Astrocyte (in vitro differentiated cells and primary cell): ENCODE results near the gene GUK1. TPM values are rescaled to one million over a fixed set of nuclear protein-coding genes. Genes with fewer than 3 reads are reported as not detected.

Source experiments
- DNase-seq: peaks from one replicate; pipeline ENCODE4 v3.0.0-alpha.2; 2010; ENCODE audit warnings: low read depth
- FAIRE-seq: peaks from 2 replicates; lab custom pipeline; 2011; peaks lifted over from hg19 to GRCh38; lab: Jason Lieb, UNC
- H2AFZ ChIP-seq: 2 replicates; pipeline ENCODE4 v1.6.0; 2012; ENCODE audit warnings: low read depth, low read length, inconsistent platforms
- H3K27ac ChIP-seq: 2 replicates; pipeline ENCODE4 v1.5.1; 2011; ENCODE audit warnings: low read depth, low read length, inconsistent platforms
- H3K27me3 ChIP-seq: 2 replicates; pipeline ENCODE4 v1.6.0; 2011; ENCODE audit warnings: low read length, inconsistent platforms; ENCODE audit not compliant: insufficient read depth
- H3K36me3 ChIP-seq: 2 replicates; pipeline ENCODE4 v1.5.1; 2011; ENCODE audit warnings: low read length, inconsistent platforms; ENCODE audit not compliant: insufficient read depth
- H3K4me1 ChIP-seq: 2 replicates; pipeline ENCODE4 v1.5.1; 2011; ENCODE audit warnings: low read length, inconsistent platforms; ENCODE audit not compliant: insufficient read depth
- H3K4me2 ChIP-seq: 2 replicates; pipeline ENCODE4 v1.6.0; 2012; ENCODE audit warnings: low read length, inconsistent platforms
- H3K4me3 ChIP-seq: 2 replicates; pipeline ENCODE4 v1.5.1; 2011; ENCODE audit warnings: low read depth, mild to moderate bottlenecking, low read length, inconsistent platforms; ENCODE audit not compliant: insufficient read depth
- H3K79me2 ChIP-seq: 2 replicates; pipeline ENCODE4 v1.6.0; 2012; ENCODE audit warnings: mild to moderate bottlenecking, low read length, inconsistent platforms; ENCODE audit not compliant: insufficient read depth
- H3K9ac ChIP-seq: 2 replicates; pipeline ENCODE4 v1.6.0; 2012; ENCODE audit warnings: mild to moderate bottlenecking, low read length, inconsistent platforms
- H3K9me3 ChIP-seq: 2 replicates; pipeline ENCODE4 v1.5.1; 2012; ENCODE audit warnings: low read depth, mild to moderate bottlenecking, low read length, inconsistent platforms; ENCODE audit not compliant: insufficient read depth
- H4K20me1 ChIP-seq: 2 replicates; pipeline ENCODE4 v1.6.0; 2012; ENCODE audit warnings: low read length, inconsistent platforms; ENCODE audit not compliant: insufficient read depth
- H3K27ac Mint-ChIP-seq: one replicate; pipeline ENCODE4 v1.8.0; 2021; ENCODE audit warnings: mild to moderate bottlenecking, mixed read lengths; ENCODE audit not compliant: unreplicated experiment
- H3K27me3 Mint-ChIP-seq: one replicate; pipeline ENCODE4 v1.8.0; 2021; ENCODE audit warnings: low read depth, mixed read lengths; ENCODE audit not compliant: unreplicated experiment
- H3K36me3 Mint-ChIP-seq: one replicate; pipeline ENCODE4 v1.8.0; 2021; ENCODE audit warnings: low read depth, mixed read lengths; ENCODE audit not compliant: unreplicated experiment
- H3K4me1 Mint-ChIP-seq: one replicate; pipeline ENCODE4 v1.8.0; 2021; ENCODE audit warnings: low read depth, mixed read lengths; ENCODE audit not compliant: unreplicated experiment
- H3K4me3 Mint-ChIP-seq: one replicate; pipeline ENCODE4 v1.8.0; 2021; ENCODE audit warnings: mild to moderate bottlenecking, moderate library complexity, mixed read lengths; ENCODE audit not compliant: unreplicated experiment
- H3K9me3 Mint-ChIP-seq: one replicate; pipeline ENCODE4 v1.8.0; 2021; ENCODE audit warnings: mild to moderate bottlenecking, mixed read lengths; ENCODE audit not compliant: unreplicated experiment
- CTCF ChIP-seq: IDR thresholded peaks from 2 replicates; pipeline ENCODE4 v1.5.1; 2011; ENCODE audit warnings: low read depth, mild to moderate bottlenecking, inconsistent platforms, low read length, moderate library complexity; ENCODE audit not compliant: insufficient read depth
- EZH2 ChIP-seq: IDR thresholded peaks from 2 replicates; pipeline ENCODE4 v1.6.1; 2012; ENCODE audit warnings: mild to moderate bottlenecking, low read length, inconsistent platforms; ENCODE audit not compliant: insufficient read depth
- total RNA-seq: library from RNA; stranded (reverse); gene quantifications from 2 replicates; pipeline ENCODE4 v1.2.1, GENCODE V29; 2021

Gene GUK1
- total RNA-seq, 1 donor from 2014 or later = 214 TPM

- Histone ChIP-seq H3K4me1 (no peaks in the 10 kb centered on the region), H3K9ac (no peak overlapping the region), H3K79me2 (no peaks in the 10 kb centered on the region), H3K4me3 (no peak overlapping the region), H3K36me3 (no peaks in the 10 kb centered on the region), H4K20me1 (no peaks in the 10 kb centered on the region), H3K9me3 (no peaks in the 10 kb centered on the region), H2AFZ (no peak overlapping the region), H3K4me2 (no peak overlapping the region), H3K27ac (no peak overlapping the region), H3K27me3 (no peaks in the 10 kb centered on the region)
- peaks cover 4% of the 10 kb centered on the region for H3K36me3 Mint-ChIP-seq
- H3K27me3 Mint-ChIP-seq = peaks cover 5% of the 10 kb centered on the region
- no peak overlapping the region for H3K27ac Mint-ChIP-seq
- no peak overlapping the region for H3K4me3 Mint-ChIP-seq
- peaks cover 6% of the 10 kb centered on the region for H3K9me3 Mint-ChIP-seq
- TF ChIP-seq EZH2 (no peak), CTCF (no peak)
- DNase-seq (no peak), FAIRE-seq (no peak)
- no peaks in the 10 kb centered on the region for H3K4me1 Mint-ChIP-seq
Observed at GRCh38 chr1:228190182-228190581, 50.1 kb downstream of the GUK1 start.

GRCh38 chr1:228190778-228191177 lies 50.7 kb downstream of the GUK1 start:
- no peaks in the 10 kb centered on the region for H3K27me3 ChIP-seq
- no peaks in the 10 kb centered on the region for H4K20me1 ChIP-seq
- H3K4me3 Mint-ChIP-seq = peak overlapping the region; percentile 57
- no peak overlapping the region for H3K27ac ChIP-seq
- H3K9me3 ChIP-seq = no peaks in the 10 kb centered on the region
- no peaks in the 10 kb centered on the region for H3K4me1 ChIP-seq
- H3K27ac Mint-ChIP-seq = no peak overlapping the region
- TF ChIP-seq EZH2 (no peak), CTCF (no peak)
- DNase-seq (no peak), FAIRE-seq (no peak)
- H2AFZ ChIP-seq = no peak overlapping the region
- no peaks in the 10 kb centered on the region for H3K79me2 ChIP-seq
- no peak overlapping the region for H3K9ac ChIP-seq
- H3K36me3 Mint-ChIP-seq = peaks cover 4% of the 10 kb centered on the region
- H3K4me1 Mint-ChIP-seq = no peaks in the 10 kb centered on the region
- peaks cover 6% of the 10 kb centered on the region for H3K9me3 Mint-ChIP-seq
- no peak overlapping the region for H3K4me2 ChIP-seq
- peaks cover 7% of the 10 kb centered on the region for H3K27me3 Mint-ChIP-seq
- no peak overlapping the region for H3K4me3 ChIP-seq
- H3K36me3 ChIP-seq = no peaks in the 10 kb centered on the region

- FAIRE-seq = no peak
Observed at GRCh38 chr1:228194436-228194835, 54.4 kb downstream of the GUK1 start.

More at GRCh38 chr1:228194436-228194835, 54.4 kb downstream of the GUK1 start:
- Histone ChIP-seq H3K27me3 (no peaks in the 10 kb centered on the region), H3K4me2 (no peak overlapping the region), H3K4me3 (no peak overlapping the region), H3K27ac (no peak overlapping the region), H4K20me1 (no peaks in the 10 kb centered on the region), H3K79me2 (no peaks in the 10 kb centered on the region), H3K36me3 (no peaks in the 10 kb centered on the region), H2AFZ (no peak overlapping the region), H3K9me3 (no peaks in the 10 kb centered on the region), H3K9ac (no peak overlapping the region), H3K4me1 (no peaks in the 10 kb centered on the region)
- no peaks in the 10 kb centered on the region for H3K4me1 Mint-ChIP-seq
- DNase-seq = no peak
- no peak overlapping the region for H3K27ac Mint-ChIP-seq
- H3K36me3 Mint-ChIP-seq = peaks cover 12% of the 10 kb centered on the region
- peaks cover 16% of the 10 kb centered on the region for H3K9me3 Mint-ChIP-seq
- H3K4me3 Mint-ChIP-seq = no peak overlapping the region
- TF ChIP-seq EZH2 (no peak), CTCF (no peak)
- H3K27me3 Mint-ChIP-seq = peaks cover 5% of the 10 kb centered on the region
